HepG2 (cell line): ENCODE data around the gene CLEC16A. TPM values are rescaled to one million over a fixed set of nuclear protein-coding genes. Genes with fewer than 3 reads are reported as not detected.

Experiments used
- GTF2F1 ChIP-seq: fragments of 150-350 bp; IDR thresholded peaks from 2 replicates; pipeline ENCODE4 v1.6.1; 2014; ENCODE audit warnings: low read length
- MATR3 ChIP-seq: sonication (generic); formaldehyde crosslinking; IDR thresholded peaks from 2 replicates; pipeline ENCODE4 v1.4.0; 2020; ENCODE audit warnings: missing genetic modification reagents
- MTF1 ChIP-seq: sonication (generic); formaldehyde crosslinking; IDR thresholded peaks from 2 replicates; pipeline ENCODE4 v1.5.0; 2020; ENCODE audit warnings: missing genetic modification reagents
- MXD4 ChIP-seq: IDR thresholded peaks from 2 replicates; pipeline ENCODE4 v1.6.1; 2016; ENCODE audit warnings: mild to moderate bottlenecking, missing biosample characterization, missing genetic modification reagents
- RORA ChIP-seq: sonication (generic); formaldehyde crosslinking; IDR thresholded peaks from 2 replicates; pipeline ENCODE4 v1.5.0; 2020; ENCODE audit warnings: mild to moderate bottlenecking, missing genetic modification reagents, moderate library complexity
- SOX13 ChIP-seq, 3 experiments: fragments of 450-650 bp in 1 of 3; sonication (generic) in 1 of 3; formaldehyde crosslinking in 1 of 3; IDR thresholded peaks in 2 of 3; conservative IDR thresholded peaks in 1 of 3; 2 replicates each; pipeline versions ENCODE4 v1.5.0 to v1.6.1; 2016 to 2020; ENCODE audit warnings: antibody characterized with exemption in 1 of 3, mild to moderate bottlenecking in 1 of 3, missing compliant biosample characterization in 1 of 3, missing genetic modification reagents in 1 of 3, moderate library complexity in 1 of 3
- XRCC5 ChIP-seq: fragments of 200-400 bp; formaldehyde crosslinking; optimal IDR thresholded peaks from 2 replicates; pipeline ENCODE3; 2017; ENCODE audit warnings: mild to moderate bottlenecking, low read length
- ZNF121 ChIP-seq: sonication (generic); formaldehyde crosslinking; IDR thresholded peaks from 2 replicates; pipeline ENCODE4 v1.5.0; 2020; ENCODE audit warnings: mild to moderate bottlenecking, missing genetic modification reagents
- ZNF160 ChIP-seq: sonication (generic); formaldehyde crosslinking; IDR thresholded peaks from 2 replicates; pipeline ENCODE4 v1.8.0; 2022; ENCODE audit warnings: mild to moderate bottlenecking, inconsistent platforms, missing genetic modification reagents
- ZNF563 ChIP-seq: sonication (generic); formaldehyde crosslinking; IDR thresholded peaks from 2 replicates; pipeline ENCODE4 v1.8.0; 2022; ENCODE audit warnings: mild to moderate bottlenecking, moderate library complexity, missing genetic modification reagents
- ZNF577 ChIP-seq: sonication (generic); formaldehyde crosslinking; IDR thresholded peaks from 2 replicates; pipeline ENCODE4 v1.4.0; 2020; ENCODE audit warnings: mild to moderate bottlenecking, low read depth, missing genetic modification reagents, borderline replicate concordance
- ZSCAN21 ChIP-seq: sonication (generic); formaldehyde crosslinking; IDR thresholded peaks from 2 replicates; pipeline ENCODE4 v1.8.0; 2022; ENCODE audit warnings: mild to moderate bottlenecking, missing genetic modification reagents, moderate library complexity, borderline replicate concordance
- polyA plus RNA-seq, 8 experiments: library from polyadenylated mRNA; depleted of rRNA in 3 of 8; stranded (reverse) in 7 of 8; unstranded in 1 of 8; fragments of >200 nt; fragmentation: Illumina TruSeq in 4 of 8; extraction: Trizol in 4 of 8; gene quantifications; 2 replicates each; pipeline versions ENCODE4 v1.2.1 to v1.2.3, GENCODE V29; 2011 to 2016; ENCODE audit warnings: low read depth in 4 of 8, missing spikeins in 1 of 8, mixed read lengths in 1 of 8; ENCODE audit not compliant: insufficient read depth in 1 of 8
- total RNA-seq, 5 experiments: library from RNA; depleted of rRNA; stranded (reverse); fragments of >200 nt; fragmentation: Illumina TruSeq; extraction: Trizol; gene quantifications; 2 replicates each; pipeline ENCODE4 v1.2.3, GENCODE V29; 2016; ENCODE audit warnings: low read depth in 1 of 5
- TF ChIP-seq, protein P1 (sequence below): sonication (generic); formaldehyde crosslinking; IDR thresholded peaks from 2 replicates; pipeline ENCODE4 v1.5.1; 2020; ENCODE audit warnings: missing genetic modification reagents, mild to moderate bottlenecking, borderline replicate concordance
- TF ChIP-seq, protein P2 (sequence below): sonication (generic); formaldehyde crosslinking; IDR thresholded peaks from 2 replicates; pipeline ENCODE4 v1.8.0; 2022; ENCODE audit warnings: missing genetic modification reagents, mild to moderate bottlenecking, moderate library complexity, borderline replicate concordance
- TF ChIP-seq, protein P3 (sequence below): sonication (generic); formaldehyde crosslinking; IDR thresholded peaks from 2 replicates; pipeline ENCODE4 v1.8.0; 2022; ENCODE audit warnings: missing genetic modification reagents, mild to moderate bottlenecking, borderline replicate concordance
- TF ChIP-seq, protein P4 (sequence below): sonication (generic); formaldehyde crosslinking; IDR thresholded peaks from 2 replicates; pipeline ENCODE4 v1.5.1; 2020; ENCODE audit warnings: mild to moderate bottlenecking, missing genetic modification reagents, moderate library complexity

The CLEC16A gene
- total and polyA plus RNA-seq, 2 of the 13 experiments (the other 11 are each of a cell fraction or from before 2014, with no cell fraction given) = 8.5 to 10.3 TPM

DNA sequence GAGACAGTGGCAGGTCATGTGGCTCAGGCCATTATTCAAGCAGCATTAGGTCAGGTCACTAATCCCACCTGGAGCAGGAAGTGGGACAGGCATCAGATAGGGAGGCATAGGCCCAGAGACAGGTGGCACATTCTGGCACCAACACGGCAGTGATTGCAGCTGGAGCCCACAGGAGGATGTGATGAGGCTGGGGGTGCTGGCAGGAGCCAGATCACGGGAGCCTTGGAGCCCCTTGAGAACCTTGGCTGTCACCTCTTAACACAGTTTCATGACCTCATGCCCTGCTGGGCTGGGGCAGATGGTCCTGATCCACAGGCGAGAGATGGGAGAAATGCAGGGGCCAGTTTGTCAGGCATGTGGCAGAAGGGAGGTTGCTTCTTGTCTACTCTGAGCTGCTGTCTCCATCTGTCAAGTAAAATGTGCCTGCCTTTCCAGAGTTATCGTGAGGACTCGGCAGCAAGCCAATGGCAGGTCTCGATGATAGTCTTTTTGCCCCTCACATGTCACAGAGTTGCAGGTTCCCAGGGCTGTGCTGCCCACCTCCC lies 109.6 kb downstream of the CLEC16A start (continued):
- TF ChIP-seq, protein P1, sequence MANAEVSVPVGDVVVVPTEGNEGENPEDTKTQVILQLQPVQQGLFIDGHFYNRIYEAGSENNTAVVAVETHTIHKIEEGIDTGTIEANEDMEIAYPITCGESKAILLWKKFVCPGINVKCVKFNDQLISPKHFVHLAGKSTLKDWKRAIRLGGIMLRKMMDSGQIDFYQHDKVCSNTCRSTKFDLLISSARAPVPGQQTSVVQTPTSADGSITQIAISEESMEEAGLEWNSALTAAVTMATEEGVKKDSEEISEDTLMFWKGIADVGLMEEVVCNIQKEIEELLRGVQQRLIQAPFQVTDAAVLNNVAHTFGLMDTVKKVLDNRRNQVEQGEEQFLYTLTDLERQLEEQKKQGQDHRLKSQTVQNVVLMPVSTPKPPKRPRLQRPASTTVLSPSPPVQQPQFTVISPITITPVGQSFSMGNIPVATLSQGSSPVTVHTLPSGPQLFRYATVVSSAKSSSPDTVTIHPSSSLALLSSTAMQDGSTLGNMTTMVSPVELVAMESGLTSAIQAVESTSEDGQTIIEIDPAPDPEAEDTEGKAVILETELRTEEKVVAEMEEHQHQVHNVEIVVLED = no peak
- TF ChIP-seq, protein P2, sequence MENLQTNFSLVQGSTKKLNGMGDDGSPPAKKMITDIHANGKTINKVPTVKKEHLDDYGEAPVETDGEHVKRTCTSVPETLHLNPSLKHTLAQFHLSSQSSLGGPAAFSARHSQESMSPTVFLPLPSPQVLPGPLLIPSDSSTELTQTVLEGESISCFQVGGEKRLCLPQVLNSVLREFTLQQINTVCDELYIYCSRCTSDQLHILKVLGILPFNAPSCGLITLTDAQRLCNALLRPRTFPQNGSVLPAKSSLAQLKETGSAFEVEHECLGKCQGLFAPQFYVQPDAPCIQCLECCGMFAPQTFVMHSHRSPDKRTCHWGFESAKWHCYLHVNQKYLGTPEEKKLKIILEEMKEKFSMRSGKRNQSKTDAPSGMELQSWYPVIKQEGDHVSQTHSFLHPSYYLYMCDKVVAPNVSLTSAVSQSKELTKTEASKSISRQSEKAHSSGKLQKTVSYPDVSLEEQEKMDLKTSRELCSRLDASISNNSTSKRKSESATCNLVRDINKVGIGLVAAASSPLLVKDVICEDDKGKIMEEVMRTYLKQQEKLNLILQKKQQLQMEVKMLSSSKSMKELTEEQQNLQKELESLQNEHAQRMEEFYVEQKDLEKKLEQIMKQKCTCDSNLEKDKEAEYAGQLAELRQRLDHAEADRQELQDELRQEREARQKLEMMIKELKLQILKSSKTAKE (CRISPR knock-in tag) = no peak
- TF ChIP-seq, protein P3, sequence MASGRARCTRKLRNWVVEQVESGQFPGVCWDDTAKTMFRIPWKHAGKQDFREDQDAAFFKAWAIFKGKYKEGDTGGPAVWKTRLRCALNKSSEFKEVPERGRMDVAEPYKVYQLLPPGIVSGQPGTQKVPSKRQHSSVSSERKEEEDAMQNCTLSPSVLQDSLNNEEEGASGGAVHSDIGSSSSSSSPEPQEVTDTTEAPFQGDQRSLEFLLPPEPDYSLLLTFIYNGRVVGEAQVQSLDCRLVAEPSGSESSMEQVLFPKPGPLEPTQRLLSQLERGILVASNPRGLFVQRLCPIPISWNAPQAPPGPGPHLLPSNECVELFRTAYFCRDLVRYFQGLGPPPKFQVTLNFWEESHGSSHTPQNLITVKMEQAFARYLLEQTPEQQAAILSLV = 0 out of 2 replicates have a peak, but pooled peaks have one; percentile 28
- TF ChIP-seq ZSCAN21 = no peak
- no peak for TF ChIP-seq ZNF160
- TF ChIP-seq ZNF563 = no peak
- no peak for TF ChIP-seq MATR3 (CRISPR knock-in tag)
- no peak for TF ChIP-seq GTF2F1
- TF ChIP-seq MTF1 (CRISPR knock-in tag) = no peak
- TF ChIP-seq ZNF577 (CRISPR knock-in tag) = no peak
- TF ChIP-seq, protein P4, sequence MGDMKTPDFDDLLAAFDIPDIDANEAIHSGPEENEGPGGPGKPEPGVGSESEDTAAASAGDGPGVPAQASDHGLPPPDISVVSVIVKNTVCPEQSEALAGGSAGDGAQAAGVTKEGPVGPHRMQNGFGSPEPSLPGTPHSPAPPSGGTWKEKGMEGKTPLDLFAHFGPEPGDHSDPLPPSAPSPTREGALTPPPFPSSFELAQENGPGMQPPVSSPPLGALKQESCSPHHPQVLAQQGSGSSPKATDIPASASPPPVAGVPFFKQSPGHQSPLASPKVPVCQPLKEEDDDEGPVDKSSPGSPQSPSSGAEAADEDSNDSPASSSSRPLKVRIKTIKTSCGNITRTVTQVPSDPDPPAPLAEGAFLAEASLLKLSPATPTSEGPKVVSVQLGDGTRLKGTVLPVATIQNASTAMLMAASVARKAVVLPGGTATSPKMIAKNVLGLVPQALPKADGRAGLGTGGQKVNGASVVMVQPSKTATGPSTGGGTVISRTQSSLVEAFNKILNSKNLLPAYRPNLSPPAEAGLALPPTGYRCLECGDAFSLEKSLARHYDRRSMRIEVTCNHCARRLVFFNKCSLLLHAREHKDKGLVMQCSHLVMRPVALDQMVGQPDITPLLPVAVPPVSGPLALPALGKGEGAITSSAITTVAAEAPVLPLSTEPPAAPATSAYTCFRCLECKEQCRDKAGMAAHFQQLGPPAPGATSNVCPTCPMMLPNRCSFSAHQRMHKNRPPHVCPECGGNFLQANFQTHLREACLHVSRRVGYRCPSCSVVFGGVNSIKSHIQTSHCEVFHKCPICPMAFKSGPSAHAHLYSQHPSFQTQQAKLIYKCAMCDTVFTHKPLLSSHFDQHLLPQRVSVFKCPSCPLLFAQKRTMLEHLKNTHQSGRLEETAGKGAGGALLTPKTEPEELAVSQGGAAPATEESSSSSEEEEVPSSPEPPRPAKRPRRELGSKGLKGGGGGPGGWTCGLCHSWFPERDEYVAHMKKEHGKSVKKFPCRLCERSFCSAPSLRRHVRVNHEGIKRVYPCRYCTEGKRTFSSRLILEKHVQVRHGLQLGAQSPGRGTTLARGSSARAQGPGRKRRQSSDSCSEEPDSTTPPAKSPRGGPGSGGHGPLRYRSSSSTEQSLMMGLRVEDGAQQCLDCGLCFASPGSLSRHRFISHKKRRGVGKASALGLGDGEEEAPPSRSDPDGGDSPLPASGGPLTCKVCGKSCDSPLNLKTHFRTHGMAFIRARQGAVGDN = 0 out of 2 replicates have a peak, but pooled peaks have one; percentile 14
- TF ChIP-seq ZNF121 (CRISPR knock-in tag) = no peak
- no peak for TF ChIP-seq XRCC5
- no peak for TF ChIP-seq RORA (CRISPR knock-in tag)
- TF ChIP-seq SOX13 (IDR thresholded peaks at IDR 0.05) = no peak
- no peak for TF ChIP-seq SOX13 (CRISPR knock-in tag; conservative IDR thresholded peaks at IDR 0.05 in 1 of 2, IDR thresholded peaks at IDR 0.05 in 1 of 2)
- no peak for TF ChIP-seq MXD4
